SU-DHL-6 (cell line): ENCODE results near the gene GOLGA6B.
"Not testable (repeated sequence)": the region's sequence is repeated elsewhere in the genome, so short reads cannot be mapped to it uniquely, and the experiment has no call there.

Source experiments
- H2AFZ ChIP-seq: fragments of 200-600 bp; sonication (generic); 2 replicates; pipeline ENCODE4 v1.6.1; 2014; ENCODE audit warnings: low read depth, mild to moderate bottlenecking, moderate library complexity, mixed read lengths, antibody characterized with exemption, low read length; ENCODE audit not compliant: severe bottlenecking
- H3F3A ChIP-seq: fragments of 200-600 bp; shearing (Covaris generic); 2 replicates; pipeline ENCODE4 v1.6.0; 2016; ENCODE audit warnings: antibody characterized with exemption, mild to moderate bottlenecking; ENCODE audit not compliant: insufficient read depth
- H3K27ac ChIP-seq: fragments of 200-600 bp; sonication (generic); 2 replicates; pipeline ENCODE4 v1.5.1; 2016; ENCODE audit warnings: low read depth, mild to moderate bottlenecking, low read length, moderate library complexity, mixed read lengths
- H3K27me3 ChIP-seq: fragments of 200-600 bp; sonication (generic), shearing (Covaris generic); 2 replicates; pipeline ENCODE4 v1.6.0; 2014; ENCODE audit warnings: mild to moderate bottlenecking, low read length
- H3K36me3 ChIP-seq: fragments of 200-600 bp; sonication (generic); 2 replicates; pipeline ENCODE4 v1.6.1; 2014; ENCODE audit warnings: mild to moderate bottlenecking, low read length, mixed read lengths
- H3K4me2 ChIP-seq: fragments of 300-600, 200-600 bp; shearing (Covaris generic), sonication (generic); 2 replicates; pipeline ENCODE4 v1.6.0; 2014; ENCODE audit warnings: low read length, low read depth, mild to moderate bottlenecking; ENCODE audit not compliant: poor library complexity, severe bottlenecking
- H3K4me3 ChIP-seq: fragments of 200-600 bp; sonication (generic); 2 replicates; pipeline ENCODE4 v1.5.1; 2014; ENCODE audit warnings: antibody characterized with exemption, low read length, mild to moderate bottlenecking, mixed read lengths; ENCODE audit not compliant: insufficient read depth, poor library complexity, severe bottlenecking
- H3K79me2 ChIP-seq: fragments of 200-600 bp; sonication (generic); 2 replicates; pipeline ENCODE4 v1.6.1; 2014; ENCODE audit warnings: mild to moderate bottlenecking, low read length, moderate library complexity; ENCODE audit not compliant: insufficient read depth
- H3K9ac ChIP-seq: fragments of 200-600 bp; sonication (generic); 2 replicates; pipeline ENCODE4 v1.7.0; 2014; ENCODE audit warnings: mild to moderate bottlenecking, low read length
- H3K9me2 ChIP-seq: fragments of 200-600 bp; sonication (generic); replicated peaks from 2 replicates; pipeline ENCODE4 v1.6.1; 2014; ENCODE audit warnings: low read length; ENCODE audit not compliant: insufficient read depth
- H3K9me3 ChIP-seq: fragments of 200-600 bp; sonication (generic); 2 replicates; pipeline ENCODE4 v1.6.1; 2014; ENCODE audit warnings: low read length, mixed read lengths; ENCODE audit not compliant: insufficient read depth
- H4K20me1 ChIP-seq: fragments of 200-600 bp; sonication (generic); 2 replicates; pipeline ENCODE4 v1.6.1; 2014; ENCODE audit warnings: low read depth, mild to moderate bottlenecking, antibody characterized with exemption, low read length, moderate library complexity, mixed read lengths
- EZH2phosphoT487 ChIP-seq: fragments of 200-600 bp; sonication (generic), shearing (Covaris generic); conservative IDR thresholded peaks from 2 replicates; pipeline ENCODE4 v1.6.1; 2018; ENCODE audit warnings: mild to moderate bottlenecking, antibody characterized with exemption, low read length, moderate library complexity, mixed read lengths
- TF ChIP-seq, protein P1 (sequence below): fragments of 200-600 bp; sonication (generic); IDR thresholded peaks from one replicate; pipeline ENCODE4 v1.5.1; 2017; ENCODE audit warnings: antibody characterized with exemption, mild to moderate bottlenecking, low read length, moderate library complexity; ENCODE audit not compliant: insufficient read depth, poor library complexity, severe bottlenecking

GOLGA6B gene, protein sequence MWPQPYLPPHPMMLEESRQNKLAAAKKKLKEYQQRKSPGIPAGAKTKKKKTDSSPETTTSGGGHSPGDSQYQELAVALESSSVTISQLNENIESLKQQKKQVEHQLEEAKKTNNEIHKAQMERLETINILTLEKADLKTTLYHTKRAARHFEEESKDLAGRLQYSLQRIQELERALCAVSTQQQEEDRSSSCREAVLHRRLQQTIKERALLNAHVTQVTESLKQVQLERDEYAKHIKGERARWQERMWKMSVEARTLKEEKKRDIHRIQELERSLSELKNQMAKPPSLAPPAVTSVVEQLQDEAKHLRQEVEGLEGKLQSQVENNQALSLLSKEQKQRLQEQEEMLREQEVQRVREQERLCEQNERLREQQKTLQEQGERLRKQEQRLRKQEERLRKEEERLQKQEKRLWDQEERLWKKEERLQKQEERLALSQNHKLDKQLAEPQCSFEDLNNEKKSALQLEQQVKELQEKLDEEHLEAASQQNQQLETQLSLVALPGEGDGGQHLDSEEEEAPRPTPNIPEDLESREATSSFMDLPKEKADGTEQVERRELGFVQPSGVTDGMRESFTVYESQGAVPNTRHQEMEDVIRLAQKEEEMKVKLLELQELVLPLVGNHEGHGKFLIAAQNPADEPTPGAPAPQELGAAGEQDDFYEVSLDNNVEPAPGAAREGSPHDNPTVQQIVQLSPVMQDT

DNA sequence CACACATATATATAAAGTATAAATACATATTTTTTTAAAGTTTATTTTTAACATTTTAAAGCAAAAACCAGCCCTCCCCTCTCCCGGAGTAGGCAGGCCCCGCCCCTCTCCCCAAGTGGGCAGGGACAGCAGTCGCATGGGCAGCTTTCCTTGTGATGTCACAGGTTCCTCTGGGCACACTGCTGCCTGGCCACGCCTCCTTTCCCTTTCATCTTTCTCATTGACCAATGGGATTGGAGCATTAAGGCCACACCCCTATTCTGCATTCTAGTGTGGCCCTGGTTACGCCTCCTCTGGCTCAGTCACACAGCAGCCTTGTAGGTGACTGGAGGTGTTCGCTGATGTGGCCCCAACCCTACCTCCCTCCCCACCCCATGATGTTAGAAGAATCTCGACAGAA, at the start of gene GOLGA6B:
Gene GOLGA6B (plus strand): TSS at position 301 of the 400 bp plus-strand sequence. CDS start 41 bp downstream, at position 342.
- H3K9me2 ChIP-seq, H3F3A ChIP-seq, H3K9ac ChIP-seq, H2AFZ ChIP-seq, H4K20me1 ChIP-seq, H3K4me2 ChIP-seq, H3K36me3 ChIP-seq, H3K9me3 ChIP-seq, H3K79me2 ChIP-seq, H3K27me3 ChIP-seq, H3K4me3 ChIP-seq, H3K27ac ChIP-seq: not testable (repeated sequence)

- Histone ChIP-seq H3K9ac (no peak overlapping the region), H3F3A (no peaks in the 10 kb centered on the region)
Measured at GRCh38 chr15:72604794-72605193, 49.7 kb upstream of the GOLGA6B start.

DNA sequence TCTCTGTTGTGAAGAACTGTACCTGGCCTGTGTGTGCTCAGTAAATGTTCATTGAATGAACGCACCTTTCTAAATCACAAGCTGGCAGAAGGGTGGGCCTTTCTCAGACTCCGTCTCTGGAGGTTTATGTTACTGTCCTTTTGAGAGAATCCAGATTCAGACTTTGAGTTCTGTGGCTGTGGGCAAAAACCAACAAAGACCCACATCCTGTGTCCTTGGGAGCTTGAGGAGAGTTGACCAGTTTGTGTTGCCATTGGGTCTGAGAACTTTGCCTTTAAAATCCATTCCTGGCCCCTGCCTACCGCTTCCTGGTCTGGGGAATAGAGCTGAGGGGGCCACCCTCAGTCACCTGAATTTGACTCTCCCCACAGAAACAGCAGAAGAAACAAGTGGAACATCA, 46.4 kb upstream of the GOLGA6B start:
- not testable (repeated sequence) for H4K20me1 ChIP-seq, H3K9ac ChIP-seq, H3K36me3 ChIP-seq, H3K4me2 ChIP-seq, H3K27ac ChIP-seq, H3K9me2 ChIP-seq, H3K79me2 ChIP-seq, H2AFZ ChIP-seq, H3K27me3 ChIP-seq, H3K9me3 ChIP-seq, H3F3A ChIP-seq, H3K4me3 ChIP-seq

More at GRCh38 chr15:72604794-72605193, 49.7 kb upstream of the GOLGA6B start:
- Histone ChIP-seq H3K4me3 (no peak overlapping the region), H3K27ac (no peak overlapping the region), H3K9me2 (no peaks in the 10 kb centered on the region), H3K4me2 (no peak overlapping the region), H3K79me2 (no peaks in the 10 kb centered on the region), H4K20me1 (no peaks in the 10 kb centered on the region), H3K9me3 (no peaks in the 10 kb centered on the region), H2AFZ (no peak overlapping the region), H3K27me3 (no peaks in the 10 kb centered on the region), H3K36me3 (no peaks in the 10 kb centered on the region)
- no peak for TF ChIP-seq EZH2phosphoT487
- TF ChIP-seq, protein P1, sequence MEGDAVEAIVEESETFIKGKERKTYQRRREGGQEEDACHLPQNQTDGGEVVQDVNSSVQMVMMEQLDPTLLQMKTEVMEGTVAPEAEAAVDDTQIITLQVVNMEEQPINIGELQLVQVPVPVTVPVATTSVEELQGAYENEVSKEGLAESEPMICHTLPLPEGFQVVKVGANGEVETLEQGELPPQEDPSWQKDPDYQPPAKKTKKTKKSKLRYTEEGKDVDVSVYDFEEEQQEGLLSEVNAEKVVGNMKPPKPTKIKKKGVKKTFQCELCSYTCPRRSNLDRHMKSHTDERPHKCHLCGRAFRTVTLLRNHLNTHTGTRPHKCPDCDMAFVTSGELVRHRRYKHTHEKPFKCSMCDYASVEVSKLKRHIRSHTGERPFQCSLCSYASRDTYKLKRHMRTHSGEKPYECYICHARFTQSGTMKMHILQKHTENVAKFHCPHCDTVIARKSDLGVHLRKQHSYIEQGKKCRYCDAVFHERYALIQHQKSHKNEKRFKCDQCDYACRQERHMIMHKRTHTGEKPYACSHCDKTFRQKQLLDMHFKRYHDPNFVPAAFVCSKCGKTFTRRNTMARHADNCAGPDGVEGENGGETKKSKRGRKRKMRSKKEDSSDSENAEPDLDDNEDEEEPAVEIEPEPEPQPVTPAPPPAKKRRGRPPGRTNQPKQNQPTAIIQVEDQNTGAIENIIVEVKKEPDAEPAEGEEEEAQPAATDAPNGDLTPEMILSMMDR = no peak

DNA sequence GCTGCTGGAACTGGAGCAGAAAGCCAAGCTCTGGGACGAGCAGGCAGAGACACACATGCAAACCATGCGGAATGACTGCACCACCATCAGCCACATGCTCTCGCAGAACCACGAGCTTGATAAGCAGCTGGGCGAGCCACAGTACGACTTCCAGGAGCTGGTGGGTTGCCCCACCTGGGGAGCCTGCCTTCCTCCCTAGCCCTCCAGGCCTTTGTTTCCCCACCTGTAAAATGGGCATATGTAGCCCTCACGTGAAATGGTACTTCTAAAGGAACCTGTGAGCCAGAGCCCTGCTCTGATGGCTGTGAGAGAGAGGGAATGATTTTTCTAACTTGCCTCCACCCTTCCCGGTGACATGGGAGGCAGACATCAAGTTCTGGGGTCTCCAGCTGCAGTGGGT, 44.6 kb upstream of the GOLGA6B start:
- Histone ChIP-seq H3K4me3 (no peak overlapping the region), H3K79me2 (no peaks in the 10 kb centered on the region), H3K9me3 (no peaks in the 10 kb centered on the region), H3K27ac (no peak overlapping the region), H2AFZ (no peak overlapping the region), H3K36me3 (no peaks in the 10 kb centered on the region), H3K27me3 (no peaks in the 10 kb centered on the region), H3K9ac (no peak overlapping the region), H3K4me2 (no peak overlapping the region), H4K20me1 (no peaks in the 10 kb centered on the region), H3K9me2 (no peaks in the 10 kb centered on the region), H3F3A (no peaks in the 10 kb centered on the region)
- TF ChIP-seq, protein P1 = no peak
- TF ChIP-seq EZH2phosphoT487 = no peak

- not testable (repeated sequence) for H3F3A ChIP-seq, H3K9me2 ChIP-seq, H3K79me2 ChIP-seq, H2AFZ ChIP-seq, H3K27me3 ChIP-seq, H3K4me3 ChIP-seq, H4K20me1 ChIP-seq, H3K36me3 ChIP-seq, H3K9ac ChIP-seq, H3K27ac ChIP-seq, H3K9me3 ChIP-seq, H3K4me2 ChIP-seq
Measured at GRCh38 chr15:72612324-72612723, 42.2 kb upstream of the GOLGA6B start.
